Eye (tissue), 1 donor: ENCODE results near the gene CEP19.

Source experiments
- DNase-seq: peaks from one replicate; pipeline ENCODE4 v3.0.0-alpha.2; 2015

Gene CEP19

DNA sequence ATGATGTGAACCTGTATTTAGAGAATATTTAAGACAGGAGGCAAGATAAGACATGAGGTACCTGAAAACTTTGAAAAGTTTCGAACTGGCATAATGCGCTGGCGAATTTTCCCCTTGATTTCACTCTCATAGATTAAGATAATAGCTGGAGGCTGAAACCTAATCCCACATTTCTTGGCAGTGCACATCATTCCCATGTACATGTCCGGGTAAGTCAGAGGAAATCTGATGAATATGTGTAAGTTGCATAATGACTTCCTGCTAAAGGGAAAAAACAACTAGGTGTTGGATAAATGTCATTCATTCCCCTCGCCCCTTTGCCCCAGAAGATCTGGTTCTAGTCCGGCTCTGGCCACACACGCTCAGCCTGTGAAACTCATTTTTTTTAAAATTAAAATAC lies 3.6 kb downstream of the CEP19 start:
- DNase-seq, result no peak

DNA sequence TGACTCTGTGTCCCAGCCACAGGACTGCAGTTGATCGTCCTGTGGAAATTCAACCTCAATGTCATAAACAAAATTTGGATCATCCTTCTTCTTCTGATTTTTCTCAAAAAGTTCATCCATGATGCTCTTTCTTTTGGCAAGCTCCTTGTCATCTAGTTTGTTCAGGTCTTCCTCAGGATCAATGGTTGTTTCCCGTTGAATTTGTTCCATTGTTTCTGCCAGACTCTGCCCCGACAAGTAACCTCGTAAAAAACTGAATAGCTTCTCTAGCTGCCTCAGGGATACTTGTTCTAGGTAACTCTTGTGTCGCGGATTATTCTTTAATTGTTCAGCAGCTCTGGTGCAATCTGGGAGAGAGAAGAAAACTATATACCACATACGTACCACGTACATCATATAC lies 4.5 kb downstream of the CEP19 start:
- no peak for DNase-seq

- DNase-seq, result no peak
These were observed 5.3 kb downstream of the CEP19 start for GRCh38 chr3:196706731-196707130.

DNA sequence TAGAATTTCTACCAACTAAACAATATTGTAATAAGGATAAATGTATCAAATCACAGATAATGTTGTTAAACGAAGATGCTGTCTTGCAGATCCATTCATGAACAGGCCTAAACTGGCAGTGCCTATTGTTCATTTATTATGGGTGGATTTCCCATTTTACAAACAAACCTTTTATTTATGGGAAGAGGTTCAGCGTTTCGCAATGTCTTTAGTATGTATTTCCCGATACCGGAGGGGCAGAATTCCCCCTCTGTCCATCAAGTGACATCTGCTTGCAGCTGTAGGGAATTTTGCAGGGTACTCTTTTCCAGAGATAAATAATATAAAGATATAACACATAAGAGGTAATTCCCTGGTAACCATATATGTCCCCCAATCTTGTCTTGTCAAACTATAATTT lies 5.7 kb downstream of the CEP19 start:
- no peak for DNase-seq

GRCh38 chr3:196700801-196701200 lies 11.2 kb downstream of the CEP19 start:
- no peak for DNase-seq

DNA sequence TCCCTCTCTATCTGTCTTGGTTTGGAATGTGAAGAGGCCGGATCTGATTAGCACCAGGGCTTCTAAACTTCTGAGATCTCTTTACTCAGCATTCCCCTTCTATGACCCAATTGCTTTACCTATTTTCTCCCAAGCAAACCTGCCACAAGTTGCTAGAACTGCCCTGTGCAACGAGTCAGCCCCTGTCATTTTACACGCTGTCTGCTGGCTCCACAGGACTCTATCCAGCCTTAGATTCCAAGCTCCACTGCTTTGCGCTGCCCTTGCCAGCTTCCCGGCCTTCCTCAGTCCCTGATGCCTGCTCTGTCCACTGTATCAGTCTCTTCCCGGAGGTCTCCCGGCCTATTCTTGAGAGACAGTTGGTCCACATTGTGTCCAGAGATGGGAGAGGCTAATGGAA lies 12.3 kb downstream of the CEP19 start:
- DNase-seq, result no peak

GRCh38 chr3:196697270-196697669 lies 14.8 kb downstream of the CEP19 start:
- DNase-seq, result no peak

DNA sequence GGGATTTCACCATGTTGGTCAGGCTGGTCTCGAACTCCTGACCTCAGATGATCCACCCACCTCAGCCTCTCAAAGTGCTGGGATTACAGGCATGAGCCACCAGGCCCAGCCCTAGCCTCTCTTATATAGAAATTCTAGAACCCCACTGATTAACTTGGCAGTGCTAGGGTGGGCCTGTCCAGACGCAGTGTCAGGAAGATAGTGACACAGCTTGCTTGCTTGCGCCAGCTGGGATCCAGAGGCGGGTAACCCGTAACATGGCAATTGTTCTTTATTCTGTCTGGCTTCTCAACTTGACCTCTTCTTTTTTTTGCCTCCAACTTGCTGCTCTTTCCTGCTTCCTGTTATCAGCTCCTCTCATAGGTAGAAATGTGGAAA lies 16.2 kb downstream of the CEP19 start:
- no peak for DNase-seq

GRCh38 chr3:196694941-196695848 lies 16.9 kb downstream of the CEP19 start:
- no peak for DNase-seq

DNA sequence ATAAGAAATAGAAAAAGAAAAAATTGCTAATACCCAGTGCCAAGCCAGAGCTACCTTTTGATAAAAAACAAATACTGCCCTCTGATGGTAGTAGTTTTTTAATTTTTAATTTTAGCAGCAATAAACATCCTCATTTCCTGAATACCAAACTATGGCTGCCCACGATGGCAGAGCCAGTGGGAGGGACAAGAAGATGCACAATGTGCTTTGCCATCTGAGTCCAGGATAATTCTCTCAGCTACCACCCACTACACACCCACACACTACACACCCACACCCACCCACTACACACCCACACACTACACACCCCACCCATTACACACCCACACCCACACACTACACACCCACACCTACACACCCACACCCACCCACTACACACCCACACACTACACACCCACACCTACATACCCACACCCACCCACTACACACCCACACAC lies 17.8 kb downstream of the CEP19 start:
- no peak for DNase-seq

- DNase-seq, result no peak
These were observed 20.7 kb downstream of the CEP19 start for GRCh38 chr3:196691386-196691785.

DNA sequence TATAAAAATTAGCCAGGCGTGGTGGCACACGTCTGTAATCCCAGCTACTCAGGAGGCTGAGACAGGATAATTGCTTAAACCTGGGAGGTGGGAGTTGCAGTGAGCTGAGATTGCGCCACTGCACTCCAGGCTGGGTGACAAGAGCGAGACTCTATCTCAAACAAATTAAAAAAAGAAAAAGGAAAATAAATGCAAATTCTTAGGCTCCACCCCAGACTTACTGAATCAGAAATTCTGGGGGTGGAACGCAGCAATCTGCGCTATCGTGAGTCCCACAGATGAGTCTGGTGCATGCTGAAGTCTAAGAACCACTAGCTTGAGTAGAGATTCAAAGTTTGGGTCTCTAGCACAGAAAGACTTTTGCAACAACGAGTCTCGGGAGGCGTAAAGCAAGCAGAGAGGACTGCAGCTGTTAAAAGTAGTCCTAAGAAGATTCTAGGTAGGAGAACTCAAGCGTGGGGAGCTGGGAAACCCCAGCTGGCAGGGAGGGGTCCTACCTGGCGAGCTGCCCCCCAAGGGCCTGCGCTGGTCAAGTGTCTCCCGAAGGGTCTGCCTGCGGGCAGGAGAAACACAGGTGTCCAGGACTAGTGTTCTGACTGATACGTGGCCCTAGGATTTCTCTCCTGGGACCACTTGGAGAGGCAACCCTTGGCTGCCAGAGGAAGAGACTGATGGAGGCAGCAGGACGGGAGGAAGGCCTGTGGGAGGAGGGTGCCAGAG lies 21.9 kb downstream of the CEP19 start:
- no peak for DNase-seq

DNA sequence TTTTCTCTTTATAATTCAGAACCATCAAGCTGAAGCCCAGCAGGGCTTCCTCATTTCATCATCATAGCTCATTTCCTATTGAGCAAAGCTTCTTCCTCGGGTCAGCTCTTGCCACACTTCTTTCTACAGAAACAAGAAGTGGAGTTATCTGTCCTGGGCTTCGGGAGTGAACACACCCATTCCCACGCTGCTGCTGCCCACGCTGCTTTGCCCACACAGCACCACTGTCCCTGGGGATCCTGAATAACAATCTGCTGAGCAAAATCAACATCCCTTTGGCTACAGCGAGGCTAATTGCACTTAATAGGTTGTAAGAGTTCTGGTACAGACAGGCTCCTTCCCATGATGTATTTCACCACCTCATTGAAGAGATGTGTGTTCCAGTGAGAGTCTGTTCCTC lies 23.7 kb downstream of the CEP19 start:
- DNase-seq, result no peak

DNA sequence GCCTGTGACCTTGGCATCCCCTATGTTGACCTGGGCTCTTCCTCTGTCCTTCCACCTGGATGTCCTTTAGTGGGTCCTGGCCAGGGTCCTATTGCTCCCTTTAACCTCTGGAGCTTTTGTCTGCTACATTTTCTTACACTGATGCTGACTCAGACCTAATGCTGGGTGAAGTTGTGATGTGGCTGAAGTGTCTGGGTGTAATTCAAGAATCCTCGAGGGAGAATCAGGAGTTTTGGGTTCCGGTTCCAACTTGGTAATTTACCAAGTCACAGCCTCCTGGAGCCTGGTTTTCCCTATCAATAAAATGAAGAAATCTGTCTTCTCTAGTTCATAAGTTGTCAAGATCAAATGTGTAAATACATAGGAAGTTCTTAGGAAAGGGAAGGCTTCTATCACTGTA lies 25.6 kb downstream of the CEP19 start:
- no peak for DNase-seq

DNA sequence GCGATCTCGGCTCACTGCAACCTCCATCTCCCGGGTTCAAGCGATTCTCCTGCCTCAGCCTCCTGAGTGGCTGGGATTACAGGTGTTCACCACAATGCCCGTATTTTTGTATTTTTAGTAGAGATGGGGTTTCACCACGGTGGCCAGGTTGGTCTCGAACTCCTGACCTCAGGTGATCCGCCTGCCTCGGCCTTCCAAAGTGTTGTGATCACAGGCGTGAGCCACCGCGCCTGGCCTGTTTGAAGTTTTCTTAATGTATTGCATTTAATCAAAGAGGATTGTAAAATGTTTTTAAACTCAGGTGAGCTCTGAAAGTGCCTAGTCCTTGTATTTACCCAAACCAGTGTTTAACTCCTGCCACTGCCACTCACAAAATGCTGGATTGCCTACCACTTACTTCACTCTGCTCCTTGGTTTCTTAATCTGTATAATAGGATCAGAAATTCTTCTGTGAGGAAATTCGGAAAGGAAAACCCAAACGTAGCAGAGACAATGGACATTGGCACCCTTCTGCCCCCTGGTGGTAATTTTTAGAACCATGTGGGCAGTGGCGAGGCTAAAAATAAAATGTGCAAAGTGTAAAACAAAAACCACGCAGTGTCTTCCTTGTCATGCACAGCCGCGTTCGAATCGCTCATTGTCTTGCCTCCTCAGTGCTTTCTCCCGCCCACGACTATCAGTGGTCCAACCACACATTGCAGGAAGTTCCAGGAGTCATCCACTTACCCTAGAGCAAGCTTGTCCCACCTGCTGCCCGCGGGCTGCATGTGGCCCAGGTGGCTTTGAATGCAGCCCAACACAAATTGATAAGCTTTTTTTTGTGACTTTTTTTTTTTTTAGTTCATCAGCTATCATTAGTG lies 27.3 kb downstream of the CEP19 start:
- peak; percentile 91 for DNase-seq

- no peak for DNase-seq
These were observed 34.1 kb downstream of the CEP19 start for GRCh38 chr3:196677931-196678330.

- DNase-seq, result no peak
These were observed 34.7 kb downstream of the CEP19 start for GRCh38 chr3:196677353-196677752.

DNA sequence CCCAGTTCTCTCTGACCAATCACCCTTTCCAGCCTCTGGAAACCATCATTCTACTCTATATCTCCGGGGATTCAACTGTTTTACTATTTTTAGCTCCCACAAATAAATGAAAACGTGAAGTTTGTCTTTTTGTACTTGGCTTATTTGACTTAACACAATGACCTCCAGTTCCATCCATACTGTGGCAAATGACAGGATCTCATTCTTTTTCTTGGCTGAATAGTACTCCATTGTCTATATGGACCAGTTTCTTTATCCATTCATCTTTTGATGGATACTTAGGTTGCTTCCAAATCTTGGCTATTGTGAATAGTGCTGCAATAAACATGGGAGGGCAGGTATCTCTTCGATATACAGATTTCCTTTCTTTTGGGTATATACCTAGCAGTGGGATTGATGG lies 38.4 kb downstream of the CEP19 start:
- no peak for DNase-seq

DNA sequence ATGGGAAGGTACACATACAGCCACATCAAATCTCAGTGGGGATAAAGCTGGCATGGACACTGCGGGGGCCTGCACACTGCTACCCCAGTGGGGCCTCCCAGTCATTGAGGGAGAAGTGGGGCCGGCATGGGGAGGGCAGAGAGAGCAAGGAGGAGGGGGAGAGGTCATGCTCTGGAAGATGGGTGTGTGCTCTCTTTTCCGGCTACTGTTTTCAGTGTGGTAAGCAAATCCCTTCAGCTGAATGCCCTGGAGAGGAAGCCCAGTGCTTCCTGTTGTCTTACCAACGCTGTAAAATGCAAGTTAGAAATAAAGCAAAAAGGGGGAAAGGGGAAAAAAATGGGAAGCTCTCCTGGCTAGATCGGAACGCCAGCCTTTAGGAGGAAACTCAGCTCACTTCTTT lies 41.7 kb downstream of the CEP19 start:
- no peak for DNase-seq

DNA sequence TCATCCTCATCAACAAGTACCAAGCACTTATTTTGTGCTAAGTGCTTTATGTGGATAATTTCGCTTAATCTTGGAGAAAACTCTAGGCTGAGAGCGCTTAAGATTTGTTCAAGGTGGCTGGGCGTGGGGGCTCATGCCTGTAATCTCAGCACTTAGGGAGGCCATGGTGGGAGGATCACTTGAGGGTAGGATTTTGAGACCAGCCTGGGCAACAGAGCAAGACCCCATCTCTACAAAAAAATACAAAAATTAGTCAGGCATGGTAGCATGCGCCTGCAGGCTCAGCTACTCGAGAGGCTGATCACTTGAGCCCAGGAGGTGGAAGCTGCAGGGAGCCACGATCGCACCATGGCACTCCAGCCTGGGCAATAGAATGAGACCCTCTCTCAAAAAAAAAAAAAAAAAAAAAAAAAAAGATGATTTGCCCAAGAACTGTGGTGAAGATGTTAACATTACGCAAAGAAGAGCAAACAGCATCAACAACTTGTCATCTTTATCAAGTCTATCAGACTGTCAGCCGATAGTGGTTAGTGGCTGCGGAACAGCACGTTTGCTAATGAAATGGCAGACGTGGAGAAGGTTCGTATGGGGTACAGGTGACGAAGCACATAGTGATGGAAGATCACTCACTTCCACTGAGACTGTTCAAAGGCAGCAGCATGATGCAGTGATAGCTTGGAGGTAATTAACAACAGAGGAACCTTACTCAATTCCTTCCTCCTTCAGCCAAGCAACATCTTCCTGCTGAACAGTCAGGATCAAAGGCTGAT lies 44.8 kb downstream of the CEP19 start:
- no peak for DNase-seq

DNA sequence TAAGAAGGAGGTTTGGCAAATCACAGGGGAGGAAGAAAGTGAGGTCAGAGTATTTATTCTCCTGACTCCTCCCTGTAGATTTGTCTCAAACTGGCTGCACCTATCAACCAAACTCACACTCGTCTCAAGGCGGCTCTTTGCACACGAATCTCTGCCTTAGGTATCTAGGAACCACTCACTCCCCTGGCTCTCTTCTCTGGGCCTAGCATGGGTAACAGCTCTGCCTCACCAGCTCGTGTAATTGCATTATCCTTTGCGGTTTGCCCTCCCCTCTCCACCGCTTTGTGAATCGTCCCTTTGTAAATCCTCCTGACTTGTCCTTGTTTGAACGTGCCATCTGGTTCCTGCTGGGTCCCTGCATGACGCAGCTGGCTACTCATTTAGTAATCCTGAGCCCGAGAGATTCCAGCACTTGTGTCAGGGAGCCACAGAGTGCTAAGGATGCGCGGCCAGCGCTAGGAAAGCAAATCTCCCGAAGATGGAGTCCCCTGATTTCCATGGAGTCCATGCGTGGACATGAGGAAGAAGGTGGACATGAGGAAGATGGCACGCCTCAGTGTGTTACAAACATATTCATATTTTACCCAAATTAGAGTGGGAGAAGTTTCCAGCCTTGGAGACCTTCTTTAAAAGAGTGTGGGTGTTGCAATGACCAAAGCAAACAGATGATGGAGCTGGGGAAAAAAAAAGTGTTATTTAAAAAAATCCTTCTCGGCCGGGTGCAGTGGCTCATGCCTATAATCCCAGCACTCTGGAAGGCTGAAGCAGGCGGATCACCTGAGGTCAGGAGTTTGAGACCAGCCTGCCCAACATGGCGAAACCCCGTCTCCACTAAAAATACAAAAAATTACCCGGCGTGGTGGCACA lies 45.8 kb downstream of the CEP19 start:
- DNase-seq, result peak; percentile 91
